HepG2 (cell line): ENCODE results near the gene CAMTA1. TPM values are rescaled to one million over a fixed set of nuclear protein-coding genes. Genes with fewer than 3 reads are reported as not detected.
A peak's percentile ranks its signal among the peaks of the same experiment; 100 is the strongest.

ENCODE experiments used
- DPF2 ChIP-seq: sonication (generic); formaldehyde crosslinking; IDR thresholded peaks from 2 replicates; pipeline ENCODE4 v1.4.0; 2020; ENCODE audit warnings: mild to moderate bottlenecking, low read depth, missing genetic modification reagents, borderline replicate concordance
- NKX3-1 ChIP-seq: sonication (generic); formaldehyde crosslinking; IDR thresholded peaks from 2 replicates; pipeline ENCODE4 v1.5.0; 2020; ENCODE audit warnings: missing genetic modification reagents
- SP5 ChIP-seq: IDR thresholded peaks from 2 replicates; pipeline ENCODE4 v1.6.1; 2016; ENCODE audit warnings: low read depth, borderline replicate concordance
- ZBTB40 ChIP-seq, 2 experiments: fragments of 450-650 bp in 1 of 2; sonication (generic) in 1 of 2; formaldehyde crosslinking in 1 of 2; IDR thresholded peaks; 2 replicates each; pipeline versions ENCODE4 v1.6.1 to v1.8.0; 2016 to 2022; ENCODE audit warnings: antibody characterized with exemption in 1 of 2, mild to moderate bottlenecking in 1 of 2, missing genetic modification reagents in 1 of 2
- ZFY ChIP-seq: sonication (generic); formaldehyde crosslinking; IDR thresholded peaks from 2 replicates; pipeline ENCODE4 v1.4.0; 2020; ENCODE audit warnings: missing genetic modification reagents
- ZNF207 ChIP-seq: fragments of 450-650 bp; IDR thresholded peaks from 2 replicates; pipeline ENCODE4 v1.6.1; 2016; ENCODE audit warnings: antibody characterized with exemption, borderline replicate concordance
- ZNF7 ChIP-seq: IDR thresholded peaks from 2 replicates; pipeline ENCODE4 v1.6.1; 2016; ENCODE audit warnings: missing biosample characterization, missing genetic modification reagents
- ZNF768 ChIP-seq: sonication (generic); formaldehyde crosslinking; IDR thresholded peaks from 2 replicates; pipeline ENCODE4 v1.4.0; 2020; ENCODE audit warnings: missing genetic modification reagents
- polyA plus RNA-seq, 8 experiments: library from polyadenylated mRNA; depleted of rRNA in 3 of 8; stranded (reverse) in 7 of 8; unstranded in 1 of 8; fragments of >200 nt; fragmentation: Illumina TruSeq in 4 of 8; extraction: Trizol in 4 of 8; gene quantifications; 2 replicates each; pipeline versions ENCODE4 v1.2.1 to v1.2.3, GENCODE V29; 2011 to 2016; ENCODE audit warnings: low read depth in 4 of 8, missing spikeins in 1 of 8, mixed read lengths in 1 of 8; ENCODE audit not compliant: insufficient read depth in 1 of 8
- total RNA-seq, 5 experiments: library from RNA; depleted of rRNA; stranded (reverse); fragments of >200 nt; fragmentation: Illumina TruSeq; extraction: Trizol; gene quantifications; 2 replicates each; pipeline ENCODE4 v1.2.3, GENCODE V29; 2016; ENCODE audit warnings: low read depth in 1 of 5
- TF ChIP-seq, protein P1 (sequence below): sonication (generic); formaldehyde crosslinking; conservative IDR thresholded peaks from 2 replicates; pipeline ENCODE4 v1.5.0; 2020; ENCODE audit warnings: missing genetic modification reagents
- TF ChIP-seq, protein P2 (sequence below): sonication (generic); formaldehyde crosslinking; IDR thresholded peaks from 2 replicates; pipeline ENCODE4 v1.4.0; 2020; ENCODE audit warnings: low read depth, mild to moderate bottlenecking, missing genetic modification reagents

CAMTA1 gene
- total and polyA plus RNA-seq, 2 of the 13 experiments (the other 11 are each of a cell fraction or from before 2014, with no cell fraction given): 25.0 to 36.4 TPM

GRCh38 chr1:7680207-7680954, 895.1 kb downstream of the CAMTA1 start (continued):
- TF ChIP-seq ZBTB40 (IDR thresholded peaks at IDR 0.05): no peak
- TF ChIP-seq ZBTB40 (CRISPR knock-in tag; IDR thresholded peaks at IDR 0.05): no peak
- TF ChIP-seq ZNF7 (CRISPR knock-in tag): no peak
- TF ChIP-seq, protein P1, sequence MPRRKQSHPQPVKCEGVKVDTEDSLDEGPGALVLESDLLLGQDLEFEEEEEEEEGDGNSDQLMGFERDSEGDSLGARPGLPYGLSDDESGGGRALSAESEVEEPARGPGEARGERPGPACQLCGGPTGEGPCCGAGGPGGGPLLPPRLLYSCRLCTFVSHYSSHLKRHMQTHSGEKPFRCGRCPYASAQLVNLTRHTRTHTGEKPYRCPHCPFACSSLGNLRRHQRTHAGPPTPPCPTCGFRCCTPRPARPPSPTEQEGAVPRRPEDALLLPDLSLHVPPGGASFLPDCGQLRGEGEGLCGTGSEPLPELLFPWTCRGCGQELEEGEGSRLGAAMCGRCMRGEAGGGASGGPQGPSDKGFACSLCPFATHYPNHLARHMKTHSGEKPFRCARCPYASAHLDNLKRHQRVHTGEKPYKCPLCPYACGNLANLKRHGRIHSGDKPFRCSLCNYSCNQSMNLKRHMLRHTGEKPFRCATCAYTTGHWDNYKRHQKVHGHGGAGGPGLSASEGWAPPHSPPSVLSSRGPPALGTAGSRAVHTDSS (CRISPR knock-in tag): no peak
- 0 out of 2 replicates have a peak, but pooled peaks have one; percentile 56 for TF ChIP-seq NKX3-1 (CRISPR knock-in tag)
- TF ChIP-seq, protein P2, sequence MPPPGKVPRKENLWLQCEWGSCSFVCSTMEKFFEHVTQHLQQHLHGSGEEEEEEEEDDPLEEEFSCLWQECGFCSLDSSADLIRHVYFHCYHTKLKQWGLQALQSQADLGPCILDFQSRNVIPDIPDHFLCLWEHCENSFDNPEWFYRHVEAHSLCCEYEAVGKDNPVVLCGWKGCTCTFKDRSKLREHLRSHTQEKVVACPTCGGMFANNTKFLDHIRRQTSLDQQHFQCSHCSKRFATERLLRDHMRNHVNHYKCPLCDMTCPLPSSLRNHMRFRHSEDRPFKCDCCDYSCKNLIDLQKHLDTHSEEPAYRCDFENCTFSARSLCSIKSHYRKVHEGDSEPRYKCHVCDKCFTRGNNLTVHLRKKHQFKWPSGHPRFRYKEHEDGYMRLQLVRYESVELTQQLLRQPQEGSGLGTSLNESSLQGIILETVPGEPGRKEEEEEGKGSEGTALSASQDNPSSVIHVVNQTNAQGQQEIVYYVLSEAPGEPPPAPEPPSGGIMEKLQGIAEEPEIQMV: no peak
- peak; percentile 83 for TF ChIP-seq ZFY
- TF ChIP-seq ZNF207: no peak
- no peak for TF ChIP-seq DPF2 (CRISPR knock-in tag)
- no peak for TF ChIP-seq SP5 (CRISPR knock-in tag)
- TF ChIP-seq ZNF768 (CRISPR knock-in tag): peak; percentile 60; the same call in 1 of the 2 replicates
